Stimulated activated CD8-positive, alpha-beta memory T cell treated with anti-CD3 and anti-CD28 coated beads, Interleukin-7, amount 100 ng/mL, for 48 hours (primary cell): ENCODE data around the gene TFPI.

Source experiments
- DNase-seq, 2 donors: peaks; one replicate each; pipeline ENCODE4 v3.0.0-alpha.2; 2020; ENCODE audit warnings: low read depth in 1 of 2; ENCODE audit errors: extremely low read depth in 1 of 2

The TFPI gene

GRCh38 chr2:187506416-187506815 is 47.8 kb downstream of the TFPI start:
- no peak for DNase-seq

- DNase-seq: no peak
Observed at GRCh38 chr2:187505065-187505672, 49.1 kb downstream of the TFPI start.

DNA sequence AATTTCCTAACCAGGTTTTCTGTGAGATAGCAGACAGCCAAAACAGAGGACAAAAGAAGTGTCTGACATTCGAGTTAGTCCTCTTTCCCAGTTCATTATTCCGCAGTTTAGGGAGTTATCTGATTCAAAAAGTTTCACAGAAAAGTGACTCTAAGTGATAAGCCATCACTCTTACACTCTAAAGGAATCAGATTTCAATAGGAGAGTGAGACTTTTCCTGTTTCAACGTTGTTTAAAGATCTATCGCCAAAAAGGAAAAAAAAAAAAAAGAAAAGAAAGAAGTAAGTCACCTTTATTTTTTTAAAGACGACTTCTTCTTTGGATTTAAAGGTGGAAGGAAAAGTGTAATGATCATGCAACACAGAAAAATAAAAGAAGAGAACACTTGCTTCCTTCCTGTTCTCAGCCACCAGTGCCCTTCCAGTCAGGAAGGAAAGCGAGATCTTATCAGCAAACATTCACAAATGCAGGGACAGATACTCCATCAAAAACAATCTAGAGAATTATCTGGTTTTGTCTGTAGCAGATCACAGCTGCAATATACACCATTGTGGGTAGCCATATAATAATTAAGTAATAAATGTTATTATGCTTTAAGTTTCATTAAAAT is 49.8 kb downstream of the TFPI start:
- no peak for DNase-seq

DNA sequence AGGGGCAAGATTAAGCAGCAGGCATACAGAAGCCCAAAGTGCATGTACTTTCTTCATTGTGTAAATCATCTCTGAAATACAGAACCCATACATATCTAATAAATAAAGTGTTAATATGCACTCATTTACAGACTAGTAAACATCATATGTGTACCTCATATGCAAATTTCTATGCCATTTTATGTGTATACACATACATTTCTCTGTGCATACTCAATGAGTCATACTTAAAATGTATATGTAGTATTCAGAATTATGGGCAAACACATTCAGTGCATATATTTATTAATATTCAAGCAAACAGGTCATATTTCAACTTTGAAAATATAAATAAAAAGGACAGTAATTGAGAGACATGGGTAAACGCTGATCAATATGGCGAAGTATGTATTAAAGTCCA is 50.5 kb downstream of the TFPI start:
- DNase-seq: no peak

DNA sequence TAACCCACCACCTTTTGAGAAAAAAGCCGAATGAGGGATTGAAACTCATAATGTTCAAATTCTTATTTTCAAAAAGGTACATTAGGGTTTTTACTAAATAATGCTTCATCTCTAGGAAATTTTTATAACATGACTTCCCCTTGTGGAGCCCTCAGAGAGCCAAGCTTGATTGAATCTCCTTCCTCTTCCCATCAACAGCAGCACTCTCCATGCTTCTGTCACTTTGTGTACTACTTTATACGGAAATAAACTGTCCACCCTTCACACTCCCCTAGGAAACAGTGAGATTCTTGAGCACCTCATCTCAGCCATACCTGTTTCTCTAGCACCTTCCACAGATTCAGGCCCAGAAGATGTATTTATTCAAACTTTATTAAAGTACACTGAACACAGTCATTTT is 51.8 kb downstream of the TFPI start:
- no peak for DNase-seq

DNA sequence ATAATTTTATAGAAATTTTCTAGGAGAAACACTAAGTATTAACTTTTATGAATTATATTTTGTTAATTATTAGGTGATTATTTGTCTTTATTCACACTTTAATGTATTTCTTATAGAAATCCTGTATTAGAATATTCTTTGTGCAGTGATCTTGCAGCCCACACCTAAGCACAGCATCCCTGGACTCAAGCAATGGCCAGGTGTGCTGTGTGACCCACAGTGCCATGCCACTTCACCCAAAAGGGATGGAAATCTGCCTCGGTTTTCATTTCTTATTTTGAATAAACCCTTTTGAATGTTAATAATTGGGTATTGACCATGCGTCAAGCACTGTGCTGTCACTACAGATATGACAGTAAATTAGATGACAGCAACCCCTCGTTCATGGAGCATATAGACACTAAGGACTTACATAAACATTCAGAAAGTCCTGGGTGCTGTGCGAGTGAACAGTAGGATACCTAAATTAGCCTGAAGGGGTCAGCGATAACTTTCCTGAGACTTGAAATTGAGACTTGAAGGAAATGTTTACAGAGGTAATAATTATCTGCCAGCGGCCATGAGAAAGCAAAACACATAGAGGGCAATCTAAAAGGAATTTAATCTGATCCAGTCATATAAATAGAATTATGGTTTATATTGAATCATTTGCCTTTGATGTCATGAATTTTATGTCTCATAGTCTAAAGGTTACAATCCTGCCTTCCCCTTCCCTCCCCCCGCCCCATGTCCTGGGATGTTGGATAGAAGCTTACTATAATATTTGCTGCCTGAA is 53.5 kb downstream of the TFPI start:
- DNase-seq: no peak

DNA sequence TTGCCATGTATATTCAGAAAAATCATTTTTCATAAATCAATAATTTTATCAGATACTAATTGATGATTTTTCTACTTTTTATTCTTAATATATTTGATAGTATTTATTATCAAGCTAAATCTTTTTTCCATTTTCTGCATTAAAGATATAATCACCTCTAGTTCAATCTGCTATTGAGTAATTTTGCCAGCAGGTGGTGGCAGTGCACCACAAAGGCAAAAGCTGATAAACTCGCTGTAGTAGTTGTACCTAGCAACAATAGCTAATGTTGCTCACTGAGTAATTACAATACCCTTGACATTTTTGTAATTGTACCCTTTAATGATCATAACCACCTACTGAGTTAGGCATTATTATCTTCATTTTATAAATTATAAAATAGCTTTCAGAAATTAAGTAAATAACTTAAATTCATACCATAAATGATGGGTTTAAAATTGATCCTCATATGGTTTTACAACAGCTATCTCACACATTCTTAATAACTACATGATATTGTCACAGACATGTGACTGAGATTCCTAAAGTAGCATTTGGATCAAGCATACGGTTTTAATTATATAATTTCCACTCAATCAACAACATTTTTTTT is 54.2 kb downstream of the TFPI start:
- peak in 1 of 2 donors; percentile 11 for DNase-seq

DNA sequence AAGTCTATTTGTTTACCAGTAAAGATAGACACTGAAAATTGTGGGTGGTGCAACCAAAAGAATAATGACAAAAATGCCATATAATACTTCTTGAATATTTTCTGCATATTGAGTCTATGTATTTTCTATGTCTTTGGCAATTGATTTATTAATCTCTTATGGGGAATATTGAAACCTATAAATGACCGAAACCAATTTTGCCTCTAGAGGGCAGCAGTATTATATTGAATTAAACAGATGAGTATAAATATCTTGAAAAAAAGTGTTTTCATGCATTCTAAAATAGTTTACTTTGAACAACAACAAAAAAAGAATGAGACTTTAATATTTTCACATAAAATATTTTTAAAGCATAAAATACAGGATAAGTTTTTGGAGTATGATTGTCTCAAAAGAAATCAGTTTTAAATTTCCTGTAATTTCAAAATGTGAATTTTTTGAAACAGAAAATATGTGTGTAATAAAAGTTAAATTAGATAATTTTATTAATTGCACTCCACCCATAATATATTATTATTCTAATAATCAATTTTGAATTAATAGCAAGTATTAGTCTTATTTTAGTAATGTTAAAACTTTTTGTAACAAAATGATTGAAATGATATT is 56.3 kb downstream of the TFPI start:
- no peak for DNase-seq

DNA sequence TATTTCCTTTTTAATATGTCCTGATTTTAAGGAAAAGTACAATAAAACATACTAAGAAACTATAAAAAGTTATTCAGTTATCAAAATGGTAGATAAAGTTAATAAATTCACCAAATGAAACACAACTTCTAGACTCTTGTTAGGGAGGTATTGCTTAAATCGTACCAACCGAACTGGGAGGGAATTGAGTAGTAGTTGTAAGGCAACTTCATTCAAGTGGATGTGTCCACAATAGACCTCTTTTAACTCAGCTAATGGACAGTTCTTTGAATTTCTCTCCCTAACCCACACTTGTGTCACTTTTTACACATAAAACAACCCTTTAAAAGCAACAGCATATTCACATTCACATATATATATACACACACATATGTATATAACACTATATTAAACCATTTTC is 57.1 kb downstream of the TFPI start:
- no peak for DNase-seq

DNA sequence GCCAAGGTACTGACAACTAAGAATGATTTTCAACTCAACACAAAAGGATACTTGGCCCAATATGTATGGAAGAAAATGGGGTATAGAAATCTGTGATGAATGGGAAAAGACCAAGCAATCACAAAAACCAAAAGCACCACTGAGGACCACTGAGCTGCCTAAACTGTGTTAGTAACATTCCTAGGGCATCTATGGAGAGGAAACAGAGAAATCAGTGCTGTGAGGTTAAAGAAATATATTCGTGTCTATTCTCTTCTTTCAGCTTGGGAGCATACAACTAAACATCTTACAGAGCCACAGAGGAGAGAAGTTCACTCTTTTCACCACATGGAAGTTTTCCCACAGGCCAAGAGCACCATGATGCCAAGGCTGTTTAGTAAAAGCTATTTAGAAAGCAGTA is 58.9 kb downstream of the TFPI start:
- no peak for DNase-seq

- no peak for DNase-seq
Observed at GRCh38 chr2:187493877-187494568, 60.2 kb downstream of the TFPI start.

GRCh38 chr2:187493180-187493579 is 61.1 kb downstream of the TFPI start:
- no peak for DNase-seq

DNA sequence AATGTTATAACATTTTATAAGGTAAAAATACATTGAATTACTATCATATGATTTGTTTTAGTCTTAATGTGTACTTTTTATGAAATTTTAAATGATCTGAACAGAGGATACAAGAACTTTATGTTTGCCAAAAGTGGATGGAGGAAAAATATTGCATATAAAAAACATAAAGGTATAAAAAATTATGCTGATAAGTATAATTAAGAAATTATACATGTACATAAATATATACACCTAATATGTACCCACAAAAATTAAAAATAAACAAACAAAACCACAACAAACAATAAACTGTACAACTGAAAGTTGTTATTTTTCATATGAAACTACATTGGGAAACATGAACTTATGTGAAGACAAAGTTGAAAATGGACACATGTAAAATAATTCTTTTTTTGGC is 68.0 kb downstream of the TFPI start:
- no peak for DNase-seq

GRCh38 chr2:187485523-187485922 is 68.7 kb downstream of the TFPI start:
- no peak for DNase-seq

- DNase-seq: no peak
Observed at GRCh38 chr2:187483537-187483936, 70.7 kb downstream of the TFPI start.

- no peak for DNase-seq
Observed at GRCh38 chr2:187482796-187483195, 71.4 kb downstream of the TFPI start.

DNA sequence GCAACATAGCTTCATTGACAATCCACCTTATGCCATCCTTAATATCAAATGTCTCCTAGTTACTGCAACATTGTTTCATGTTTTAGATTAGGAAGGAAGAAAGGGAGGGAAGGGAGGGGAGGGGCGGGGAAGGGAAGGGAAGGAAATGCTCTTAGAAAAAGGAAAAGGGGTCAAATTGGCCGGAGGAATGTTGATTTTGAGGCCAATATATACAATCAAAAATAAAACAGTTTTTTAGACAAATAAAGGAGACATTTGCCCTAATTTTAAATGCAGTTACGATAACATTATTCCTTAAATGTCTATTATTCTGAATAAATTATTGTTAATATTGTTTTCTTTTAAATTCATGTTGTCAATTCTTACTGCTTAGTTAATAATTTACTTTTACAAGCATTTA is 72.7 kb downstream of the TFPI start:
- DNase-seq: no peak

- no peak for DNase-seq
Observed at GRCh38 chr2:187478719-187479118, 75.5 kb downstream of the TFPI start.

DNA sequence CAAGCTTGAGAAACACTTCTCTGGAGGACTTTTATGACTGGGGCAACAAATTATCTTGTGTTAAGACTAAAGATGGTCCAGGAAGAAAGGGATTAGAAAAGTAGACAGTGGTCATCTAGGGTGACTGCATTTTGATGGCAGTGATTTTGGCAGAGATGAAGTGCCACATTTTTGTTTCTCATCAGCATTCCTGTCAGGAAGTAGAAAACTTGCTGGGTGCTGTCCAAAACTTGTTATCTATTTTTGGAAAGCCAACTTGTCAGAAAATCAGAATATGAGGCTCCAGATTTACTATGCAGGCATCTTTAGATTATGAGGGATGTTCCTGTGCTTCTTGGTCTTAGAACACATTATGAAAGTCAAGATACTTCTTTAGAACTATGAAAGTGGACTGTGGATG is 77.2 kb downstream of the TFPI start:
- DNase-seq: no peak

DNA sequence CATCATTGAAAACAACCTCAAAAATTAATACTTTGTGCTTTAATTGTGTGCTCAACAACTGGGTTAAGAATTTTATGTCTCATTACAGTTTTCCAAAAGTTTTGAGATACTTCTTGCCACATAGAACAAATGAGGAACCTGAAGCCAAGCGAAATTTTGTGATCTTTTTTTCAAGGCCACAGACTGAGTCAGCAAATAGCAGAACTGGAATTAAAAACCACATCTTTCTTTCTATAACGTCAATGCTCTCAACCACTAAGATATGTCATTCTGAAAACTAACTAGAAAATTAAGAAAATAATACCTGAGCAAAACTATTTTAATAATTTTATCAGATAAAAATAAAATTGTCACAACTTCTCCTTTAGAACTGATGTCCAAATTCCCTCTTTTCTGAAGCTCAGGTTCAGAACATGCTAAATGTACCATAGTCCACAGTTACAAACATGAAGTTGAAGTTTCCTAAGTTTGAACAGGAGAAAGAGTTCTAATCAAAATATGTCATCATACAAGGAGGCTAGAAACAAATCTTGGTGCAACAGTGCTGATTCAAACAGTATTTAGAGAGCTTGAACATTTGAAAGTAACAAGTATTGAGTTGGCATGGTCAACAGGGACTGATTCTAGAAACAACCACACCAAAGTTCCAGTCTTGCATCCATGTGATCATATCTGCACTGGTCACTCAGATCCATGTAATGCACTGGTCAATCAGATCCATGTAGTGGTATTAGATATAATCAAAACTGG is 78.6 kb downstream of the TFPI start:
- no peak for DNase-seq
